Adipose tissue (tissue), 3 donors: ENCODE data around the gene ITPK1. TPM values are rescaled to one million over a fixed set of nuclear protein-coding genes. Genes with fewer than 3 reads are reported as not detected.

Source experiments
- H3K27ac ChIP-seq: one replicate; pipeline ENCODE4 v1.5.1; 2013; ENCODE audit warnings: low read depth, low read length
- WGBS, 3 donors: extraction: QIAGEN DNeasy Blood & Tissue Kit; methylation state at CpG; one replicate each; pipeline ENCODE4 v1.1.7; 2013; 5-methylcytosine and 5-hydroxymethylcytosine counted together
- polyA plus RNA-seq, 3 donors: library from polyadenylated mRNA; stranded (reverse); fragments of 200-250 nt; gene quantifications; one replicate each; pipeline ENCODE4 v1.2.3, GENCODE V29; 2013
- donor health status: healthy with polysubstance abuse.
- donor health status: Bipolar disorder and iron deficiency.
- donor health status: healthy.

Gene ITPK1
- polyA plus RNA-seq, 3 donors: 26.6 to 147 (median 29.9) TPM

DNA sequence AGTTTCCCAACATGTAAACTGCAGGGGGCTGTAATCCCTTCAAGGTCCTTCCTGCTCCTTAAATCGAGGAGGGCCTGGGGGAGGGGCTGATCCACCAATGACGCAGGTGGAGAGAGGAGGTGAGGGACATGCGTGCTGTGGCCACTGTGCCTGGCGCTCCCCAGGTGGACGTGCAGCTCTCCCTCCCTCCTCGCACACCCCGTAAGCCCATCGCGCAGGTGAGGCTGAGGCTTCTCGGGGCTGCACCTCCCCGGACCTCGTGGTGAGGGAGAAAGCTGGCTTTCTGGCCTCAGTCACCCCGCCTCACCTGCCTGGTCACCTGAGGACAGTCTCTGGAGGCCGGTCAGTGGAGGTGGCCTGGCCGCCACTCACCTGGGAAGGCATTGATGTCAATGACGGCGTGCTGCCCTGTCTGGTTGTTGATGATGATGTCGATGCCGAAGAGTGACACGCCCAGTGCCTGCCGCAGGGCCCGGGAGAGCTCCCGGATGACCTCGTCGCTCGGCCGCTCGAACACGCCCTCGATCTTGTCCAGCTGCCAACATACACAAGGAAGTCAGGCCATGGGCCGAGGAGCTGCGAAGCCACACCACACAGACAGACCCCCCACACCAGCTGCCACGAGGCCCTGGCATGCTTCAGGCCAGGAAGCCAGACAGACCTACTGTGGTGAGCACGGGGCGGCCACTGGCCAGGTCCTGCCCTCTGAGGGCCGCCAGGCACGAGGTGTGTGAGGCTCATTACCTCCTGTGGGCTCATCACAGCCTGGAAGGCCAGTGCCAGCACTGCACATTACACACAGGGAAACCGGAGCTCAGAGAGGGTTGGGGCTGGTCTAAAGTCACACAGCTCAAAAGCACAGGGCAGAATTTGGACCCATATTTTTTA is 169.5 kb downstream of the ITPK1 start:
- WGBS, 3 donors: 61 to 75% (median 66%) methylated on average over 38 of the region's 38 CpGs
- no peak overlapping the region for H3K27ac ChIP-seq

GRCh38 chr14:92945544-92945943 is 170.2 kb downstream of the ITPK1 start:
- H3K27ac ChIP-seq: no peak overlapping the region
- WGBS, 3 donors: 93 to 98% (median 93%) methylated on average over 12 of the region's 12 CpGs

- WGBS, 3 donors: 90 to 97% (median 97%) methylated on average over 12 of the region's 12 CpGs
These were observed 170.7 kb downstream of the ITPK1 start for GRCh38 chr14:92944976-92945375.

GRCh38 chr14:92943855-92944570 is 171.7 kb downstream of the ITPK1 start:
- WGBS, 3 donors: 77 to 93% (median 90%) methylated on average over 17 of the region's 17 CpGs
- no peak overlapping the region for H3K27ac ChIP-seq

More at GRCh38 chr14:92944976-92945375, 170.7 kb downstream of the ITPK1 start:
- no peak overlapping the region for H3K27ac ChIP-seq

DNA sequence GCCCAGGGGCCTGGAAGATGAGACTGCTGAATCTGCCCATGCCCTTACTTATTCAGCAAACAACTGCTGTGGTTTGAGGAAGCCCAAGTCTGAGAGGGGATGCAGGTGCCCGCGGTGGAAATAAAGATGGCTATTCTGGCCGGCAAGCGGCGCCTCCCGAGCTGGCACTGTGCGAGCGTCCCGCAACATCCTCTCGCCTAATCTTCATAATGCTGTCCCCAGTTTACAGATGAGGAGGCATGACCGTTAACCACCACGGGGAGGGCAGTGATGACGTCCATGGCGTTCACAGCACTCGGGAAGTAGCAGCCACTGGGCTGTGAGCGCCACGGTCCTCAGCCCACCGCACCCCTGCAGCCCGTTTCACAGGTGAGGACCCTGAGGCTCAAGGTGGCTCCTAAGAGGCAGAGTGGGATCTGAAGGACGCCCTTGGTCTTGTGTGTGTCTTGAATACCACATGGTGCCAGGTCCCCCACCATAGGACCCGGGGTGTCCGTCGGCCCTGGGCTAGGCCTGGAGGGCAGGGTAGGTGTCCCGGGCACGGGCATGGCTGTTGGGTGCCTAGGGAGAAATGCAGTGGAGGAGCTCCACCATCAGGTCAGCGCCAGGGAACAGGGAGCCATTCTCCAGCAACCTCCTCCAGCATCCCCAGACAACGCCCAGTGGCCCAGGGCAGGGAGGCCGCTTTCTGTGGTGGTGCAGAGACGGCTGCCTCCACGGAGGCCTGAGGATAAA is 172.6 kb downstream of the ITPK1 start:
- WGBS, 3 donors: 90 to 96% (median 93%) methylated on average over 30 of the region's 30 CpGs
- H3K27ac ChIP-seq: no peak overlapping the region

DNA sequence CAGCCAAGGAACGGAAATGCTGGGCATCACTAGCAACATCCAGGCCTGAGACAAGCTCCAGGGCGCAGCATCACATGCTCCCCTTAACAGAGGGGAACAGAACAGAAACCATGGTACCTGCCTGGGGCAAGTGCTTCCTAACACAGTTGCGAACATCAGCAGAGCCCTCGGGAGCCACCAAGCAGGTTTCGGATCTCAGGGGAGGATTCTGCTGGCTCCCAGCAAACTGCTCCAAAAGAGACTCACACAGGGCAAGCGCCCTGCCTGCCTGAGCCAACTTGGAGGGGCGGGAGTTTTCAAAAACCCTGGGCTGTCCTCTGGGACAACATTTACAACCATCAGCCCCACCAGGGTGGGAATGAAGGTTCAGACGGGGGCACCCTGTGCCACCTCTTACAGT is 173.1 kb downstream of the ITPK1 start:
- 92 to 96% (median 93%) methylated on average over 8 of the region's 8 CpGs for WGBS, 3 donors

GRCh38 chr14:92942136-92942535 is 173.6 kb downstream of the ITPK1 start:
- 95 to 99% (median 97%) methylated on average over 5 of the region's 5 CpGs for WGBS, 3 donors
- no peak overlapping the region for H3K27ac ChIP-seq

More for the DNA sequence above, 173.1 kb downstream of the ITPK1 start:
- H3K27ac ChIP-seq: no peak overlapping the region

DNA sequence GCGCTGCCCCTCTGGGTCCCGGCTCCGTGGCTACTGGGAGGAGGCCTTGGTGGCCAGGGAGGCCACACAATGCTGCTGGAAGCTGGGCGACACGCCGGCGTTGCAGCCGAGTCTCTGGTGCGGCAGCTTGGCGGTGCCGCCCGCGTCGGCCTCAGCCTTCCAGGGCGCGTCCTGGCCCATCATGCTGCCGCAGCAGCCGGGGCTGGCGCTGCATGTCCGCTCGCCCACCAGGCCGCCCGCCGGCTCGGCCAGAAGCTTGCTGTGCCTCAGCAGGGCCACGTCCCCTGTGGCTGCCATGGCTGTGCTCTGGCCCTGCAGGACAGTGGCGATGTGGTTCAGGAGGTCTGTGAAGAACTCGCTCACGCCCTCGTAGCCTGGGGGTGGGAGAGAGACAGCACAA is 174.2 kb downstream of the ITPK1 start:
- no peak overlapping the region for H3K27ac ChIP-seq
- 95 to 97% (median 96%) methylated on average over 30 of the region's 30 CpGs for WGBS, 3 donors

DNA sequence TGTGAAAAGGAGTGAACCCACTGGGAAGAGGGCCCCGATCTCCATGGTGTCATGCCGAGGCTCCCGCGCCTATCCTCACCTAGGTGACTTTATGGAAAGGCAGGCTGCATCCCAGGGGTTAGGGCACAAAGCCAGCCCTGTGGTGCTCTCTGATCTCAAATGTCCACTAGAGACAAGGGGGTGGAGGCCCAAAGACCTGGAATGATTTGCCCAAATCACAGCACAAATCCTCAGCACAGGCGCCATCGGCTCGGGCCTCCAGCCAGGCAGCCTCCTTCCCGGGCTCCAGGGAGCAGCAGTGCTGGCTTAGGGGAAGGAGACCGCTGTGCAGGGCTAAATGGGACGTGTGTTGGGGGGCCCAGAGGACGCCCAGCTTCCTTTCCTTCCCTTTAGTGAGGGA is 175.2 kb downstream of the ITPK1 start:
- WGBS, 3 donors: 86 to 89% (median 86%) methylated on average over 11 of the region's 11 CpGs
- no peak overlapping the region for H3K27ac ChIP-seq

GRCh38 chr14:92939699-92940098 is 176.0 kb downstream of the ITPK1 start:
- WGBS, 3 donors: 72 to 85% (median 75%) methylated on average over 12 of the region's 12 CpGs
- no peak overlapping the region for H3K27ac ChIP-seq

- 87 to 94% (median 90%) methylated on average over 27 of the region's 27 CpGs for WGBS, 3 donors
- no peak overlapping the region for H3K27ac ChIP-seq
These were observed 176.6 kb downstream of the ITPK1 start for GRCh38 chr14:92938890-92939671.

DNA sequence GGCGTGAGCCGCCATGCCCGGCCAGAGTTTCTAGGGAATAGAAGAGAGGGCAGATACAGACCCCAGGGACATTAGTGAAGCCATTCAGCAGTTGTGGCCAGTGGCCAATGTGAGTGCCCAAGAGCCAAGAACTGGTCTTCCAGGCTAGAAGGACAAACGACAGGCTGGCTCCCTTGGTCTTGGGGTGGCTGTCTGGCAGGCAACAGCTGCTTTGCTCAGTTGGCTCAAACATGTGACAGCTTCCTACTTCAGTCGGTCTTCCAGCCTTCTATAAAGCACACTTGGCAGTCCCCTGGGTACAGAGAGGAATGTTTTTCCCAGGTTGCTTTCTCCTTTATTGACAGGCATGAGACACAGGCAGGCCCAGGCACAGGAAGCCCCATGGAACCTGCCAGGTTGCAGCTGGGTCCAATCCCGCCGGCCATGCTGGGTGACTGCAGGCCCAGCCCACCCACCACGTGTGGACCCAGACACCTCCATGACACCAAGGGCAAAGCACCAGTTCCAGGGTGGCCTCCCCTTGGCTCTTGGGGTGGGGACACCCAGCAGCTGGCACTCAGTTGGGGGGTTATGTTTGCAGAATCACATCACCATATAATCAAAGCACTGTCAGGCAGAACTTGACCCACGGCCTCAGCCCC is 177.4 kb downstream of the ITPK1 start:
- no peak overlapping the region for H3K27ac ChIP-seq
- WGBS, 3 donors: 65 to 84% (median 79%) methylated on average over 9 of the region's 9 CpGs

DNA sequence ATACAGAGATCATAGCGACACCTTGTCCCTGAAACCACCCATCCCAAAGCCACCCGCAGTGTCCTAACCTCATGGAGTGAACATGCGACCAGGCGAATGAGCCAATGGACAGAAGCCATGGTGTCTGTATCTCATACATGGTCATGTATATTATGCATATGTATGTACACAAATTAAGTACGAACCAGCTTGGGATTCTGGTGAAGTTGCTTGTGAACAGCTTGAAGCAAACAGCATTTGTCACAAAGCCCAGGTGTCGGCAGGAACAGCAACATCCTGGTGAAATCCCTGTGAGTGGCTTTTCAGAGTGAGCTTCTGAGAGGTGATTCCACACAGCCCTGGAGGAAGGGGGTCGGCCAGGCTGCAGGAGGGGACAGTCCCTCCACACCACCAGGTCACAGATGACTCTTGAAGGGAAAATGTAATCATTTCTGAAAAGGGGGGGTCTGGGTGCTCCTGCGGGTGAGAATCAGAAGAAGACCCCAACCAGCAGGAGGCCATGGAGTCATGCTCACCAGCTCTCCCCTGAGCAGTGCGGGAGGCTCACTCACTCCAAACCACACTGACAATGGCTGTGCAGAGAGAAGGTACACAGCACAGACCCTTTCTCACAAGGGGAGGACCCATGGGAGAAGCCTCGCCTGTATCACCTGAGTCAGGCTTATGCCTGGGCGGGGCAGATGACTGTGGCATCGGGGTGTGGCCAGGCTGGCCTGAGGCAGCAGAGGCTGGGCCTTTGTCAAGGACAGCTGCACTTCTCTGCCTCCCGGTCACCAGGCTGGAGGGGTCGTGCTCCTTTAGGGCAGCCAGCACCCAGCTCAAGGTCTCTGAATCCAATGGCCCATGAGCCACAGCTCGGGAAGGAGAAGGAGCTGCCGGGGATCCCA is 178.4 kb downstream of the ITPK1 start:
- WGBS, 3 donors: 92 to 93% (median 93%) methylated on average over 16 of the region's 16 CpGs
- no peak overlapping the region for H3K27ac ChIP-seq

GRCh38 chr14:92936085-92936484 is 179.6 kb downstream of the ITPK1 start:
- whole genome bisulfite sequencing, 3 donors: 77 to 94% (median 92%) methylated on average over 11 of the region's 11 CpGs
- no peak overlapping the region for H3K27ac ChIP-seq

DNA sequence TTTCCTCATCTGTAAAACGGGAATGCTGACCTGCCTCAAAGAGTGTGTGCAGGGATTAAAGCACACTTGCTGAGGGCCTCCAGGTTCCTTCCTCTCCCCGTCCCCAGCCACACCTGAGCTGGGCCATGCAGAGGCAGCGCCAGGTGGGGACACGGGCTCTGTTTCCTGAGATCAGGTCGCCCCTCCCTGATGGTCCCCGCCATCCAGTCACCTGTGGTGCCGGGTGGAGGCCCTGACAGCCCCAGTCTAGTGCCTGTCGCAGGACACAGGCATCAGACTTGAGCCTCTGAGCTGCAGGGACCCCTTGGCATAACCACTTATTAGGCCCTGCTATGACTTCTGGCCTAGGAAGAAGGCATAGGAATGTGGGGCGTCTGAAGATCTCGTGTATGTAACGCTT is 180.3 kb downstream of the ITPK1 start:
- H3K27ac ChIP-seq: no peak overlapping the region
- WGBS, 3 donors: 92 to 96% (median 92%) methylated on average over 11 of the region's 11 CpGs

- WGBS, 3 donors: 80 to 93% (median 90%) methylated on average over 19 of the region's 19 CpGs
- no peak overlapping the region for H3K27ac ChIP-seq
These were observed 181.3 kb downstream of the ITPK1 start for GRCh38 chr14:92934196-92935085.
